NOMO-1 (cell line): ENCODE results near the gene NAP1L4.
A peak's percentile ranks its signal among the peaks of the same experiment; 100 is the strongest.

ENCODE experiments used
- DNase-seq, 2 experiments: peaks; one replicate each; lab custom pipeline; 2025; ENCODE audit not compliant: unreplicated experiment in 2 of 2; lab: John Stamatoyannopoulos, UW

NAP1L4 gene

DNA sequence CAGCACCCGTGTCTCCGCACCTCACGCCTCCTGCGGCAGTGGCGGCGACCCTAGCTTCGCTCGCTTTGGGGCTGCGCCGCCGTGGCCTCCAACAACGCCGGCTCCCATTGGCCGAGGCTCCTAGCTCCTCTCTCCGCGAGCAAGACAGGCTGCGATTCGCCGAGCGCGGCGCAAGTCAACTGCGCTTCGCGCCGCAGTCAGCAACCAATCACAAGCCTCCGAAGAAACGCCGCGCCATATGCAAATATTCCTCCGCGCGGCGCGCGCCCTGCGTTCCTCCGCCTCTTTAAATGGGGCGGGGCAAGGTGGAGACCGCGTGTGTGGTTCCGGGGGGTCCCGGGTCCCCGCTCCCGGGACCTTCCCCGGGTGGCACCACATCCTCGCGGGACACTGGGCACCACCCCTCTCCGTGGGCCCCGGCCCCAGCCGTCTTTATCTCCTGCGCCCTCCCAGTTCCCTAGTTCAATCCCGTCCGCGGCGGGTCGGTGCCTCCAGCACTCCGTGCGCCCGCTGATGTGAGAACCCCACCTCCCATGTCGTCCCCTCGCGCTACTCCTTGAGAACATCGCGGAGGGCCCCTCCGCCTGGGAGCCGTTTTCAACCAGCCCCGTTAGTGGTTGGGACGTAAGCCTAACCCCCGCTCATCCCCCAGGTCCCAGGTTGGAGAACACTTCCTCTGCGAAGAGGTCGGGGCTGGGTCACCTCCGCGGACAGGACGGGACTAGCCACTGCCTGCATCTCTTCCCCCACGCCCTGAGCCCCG, at the start of gene NAP1L4:
NAP1L4 (minus strand) TSS at position 96 of the 763 bp plus-strand sequence. CDS start 13,109 bp downstream, outside the sequence.
- DNase-seq = peak; percentile 97 to 98

DNA sequence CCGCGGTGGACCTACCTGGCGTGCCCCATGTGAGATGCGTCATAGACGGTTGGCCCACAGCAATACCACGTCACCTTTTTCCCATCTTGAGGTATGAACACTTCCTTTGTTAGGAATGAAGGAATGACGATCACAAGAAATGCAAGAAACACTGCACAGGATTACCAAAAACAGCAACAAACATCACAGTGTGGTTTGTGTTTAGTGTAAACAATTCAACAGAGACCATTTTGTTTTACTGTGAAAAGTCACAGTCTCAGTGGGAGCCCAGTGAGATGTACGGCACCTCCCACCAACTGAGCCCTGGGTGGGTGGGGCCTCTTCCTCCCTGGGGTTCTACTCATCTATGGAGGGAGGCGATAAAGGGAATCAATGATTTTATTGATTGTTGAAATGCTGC, 48.8 kb upstream of the NAP1L4 start:
- no peak for DNase-seq

- DNase-seq = no peak
These were observed 45.8 kb upstream of the NAP1L4 start for GRCh38 chr11:3037945-3038271.

DNA sequence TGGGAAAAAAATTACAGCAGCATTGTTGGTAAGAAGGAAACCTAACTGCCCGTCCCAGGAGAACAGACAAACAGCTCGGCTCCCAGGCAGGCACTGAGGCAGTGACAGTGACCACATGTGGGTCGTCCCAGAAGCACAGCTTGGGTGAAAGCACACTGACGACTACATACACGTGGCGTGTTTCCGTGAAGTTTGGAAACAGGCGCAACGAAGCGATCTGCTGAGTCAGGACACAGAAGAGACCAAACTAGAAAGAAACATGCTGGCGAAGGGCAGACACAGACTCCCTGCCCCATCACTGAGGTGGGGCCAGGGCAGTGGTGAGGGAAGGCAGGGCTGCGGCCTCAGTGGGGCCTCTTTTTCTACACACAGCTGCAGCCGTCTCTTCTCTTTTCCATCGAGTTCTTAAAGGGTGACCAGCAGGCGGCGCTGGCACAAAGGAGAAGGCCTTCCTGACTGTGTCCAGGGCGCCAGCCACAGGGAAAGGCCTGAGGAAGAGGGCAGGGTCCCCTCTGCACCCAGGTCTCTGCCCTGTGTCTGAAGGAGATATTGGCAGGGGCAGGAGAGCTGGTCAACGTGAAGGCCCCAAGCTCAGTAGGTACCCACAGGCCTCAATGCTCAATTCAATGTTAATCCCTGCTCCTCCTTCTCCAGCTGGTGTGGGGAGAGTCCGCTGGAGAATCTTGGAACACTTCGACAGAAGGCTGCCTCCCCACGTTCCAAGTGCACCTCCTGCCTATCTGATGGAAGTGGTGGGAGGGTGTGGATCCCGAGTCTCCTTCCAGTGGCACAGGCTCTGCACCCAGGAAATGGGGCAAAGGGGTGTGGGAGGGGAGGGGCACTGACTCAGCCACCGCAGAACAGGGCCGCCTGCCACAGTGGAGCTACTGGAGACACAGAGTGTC, 45.2 kb upstream of the NAP1L4 start:
- peak; percentile 54 to 65 for DNase-seq

- DNase-seq = peak; percentile 52 to 83
These were observed 44.3 kb upstream of the NAP1L4 start for GRCh38 chr11:3036419-3036818.

- DNase-seq = no peak
These were observed 43.2 kb upstream of the NAP1L4 start for GRCh38 chr11:3035333-3035732.

- peak; percentile 17 to 74 for DNase-seq
These were observed 38.4 kb upstream of the NAP1L4 start for GRCh38 chr11:3030289-3031070.

DNA sequence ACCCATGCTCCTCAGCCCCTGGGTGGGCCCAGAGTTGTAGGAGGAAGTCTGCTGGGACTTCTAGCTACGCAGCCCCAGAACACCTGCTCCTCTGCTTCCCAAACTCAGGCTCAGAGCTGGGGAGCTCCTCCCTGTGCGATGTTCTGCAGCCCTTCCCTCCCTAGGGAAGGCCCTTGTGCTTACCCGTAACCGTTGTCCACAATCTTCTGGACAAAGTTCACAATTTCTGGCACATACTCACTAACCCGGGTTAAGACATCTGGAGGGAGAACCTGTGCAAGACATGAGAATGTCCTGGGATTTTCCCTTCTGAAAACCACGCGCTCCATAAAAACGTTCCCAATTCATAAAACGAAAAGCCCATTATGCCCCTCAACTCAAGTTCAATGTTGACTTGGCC, 36.7 kb upstream of the NAP1L4 start:
- DNase-seq = no peak

DNA sequence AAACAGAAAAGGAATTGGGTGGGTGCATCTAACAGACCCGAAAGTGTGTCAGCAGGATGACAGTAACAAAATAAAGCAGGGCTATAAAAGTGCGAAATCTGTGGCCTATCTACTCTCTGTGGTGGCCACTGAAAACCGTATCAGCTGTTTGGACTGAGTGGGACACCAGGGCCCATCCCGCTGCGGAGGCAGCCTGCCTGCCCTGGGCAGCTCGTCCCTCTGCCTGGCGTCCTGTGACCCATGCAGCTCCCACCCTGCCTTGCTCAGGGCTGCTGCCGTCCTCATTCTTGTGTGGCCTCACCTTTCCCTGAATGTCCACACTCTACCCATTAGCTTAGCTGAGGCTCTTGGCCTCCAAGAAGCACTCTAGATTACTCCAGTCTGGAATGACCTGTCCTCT, 34.7 kb upstream of the NAP1L4 start:
- DNase-seq = no peak

DNA sequence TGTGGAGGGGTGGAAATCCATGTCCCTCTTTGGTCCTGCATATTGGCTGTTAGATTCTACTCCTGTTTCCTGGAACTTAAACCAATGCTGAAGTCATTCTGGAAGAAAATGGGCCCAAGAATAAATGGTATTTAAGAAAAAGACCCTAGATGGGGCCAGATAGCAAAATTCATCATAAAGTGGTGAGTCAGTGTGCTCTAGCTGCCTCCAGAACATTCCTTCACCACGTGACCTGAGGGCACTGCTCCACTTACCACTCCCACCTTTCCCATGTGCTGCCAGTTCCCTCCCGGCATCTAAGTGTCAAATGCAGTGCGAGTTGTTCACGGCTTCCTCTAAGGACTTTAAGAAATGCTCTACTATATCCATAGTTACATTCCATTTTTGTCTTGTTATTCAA, 30.9 kb upstream of the NAP1L4 start:
- DNase-seq = no peak

DNA sequence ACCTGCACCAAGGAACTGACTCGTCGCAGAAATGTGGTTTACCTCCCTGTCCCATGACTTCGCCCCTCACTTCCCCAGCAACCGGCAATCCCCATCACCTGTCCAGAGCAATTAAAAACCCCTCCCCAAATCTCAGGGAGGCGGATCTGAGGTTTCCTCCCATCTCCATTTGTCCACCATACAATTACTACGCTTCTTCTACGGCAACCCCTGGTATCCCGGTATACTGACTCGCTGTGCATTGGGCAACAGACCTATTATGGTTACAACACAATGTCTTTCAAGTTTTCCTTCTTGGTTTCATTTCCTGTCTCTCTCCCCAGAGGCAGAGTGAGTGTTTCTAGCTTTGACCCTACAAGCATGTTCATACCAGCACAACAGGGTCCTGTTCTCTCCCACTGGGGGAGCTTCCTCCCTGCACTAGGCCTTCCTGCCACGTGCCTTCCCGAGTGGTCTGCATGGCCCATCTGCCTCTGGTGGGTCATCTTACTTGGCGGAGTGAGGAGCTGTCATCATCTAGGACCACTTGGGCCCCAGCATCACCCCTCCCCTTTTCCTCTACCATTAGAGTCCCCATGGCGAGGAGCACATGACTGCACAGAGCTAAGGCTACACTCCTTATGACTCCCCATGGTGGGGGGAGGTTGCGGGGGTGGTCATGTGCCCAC, 30.3 kb upstream of the NAP1L4 start:
- peak; percentile 71 to 98 for DNase-seq

DNA sequence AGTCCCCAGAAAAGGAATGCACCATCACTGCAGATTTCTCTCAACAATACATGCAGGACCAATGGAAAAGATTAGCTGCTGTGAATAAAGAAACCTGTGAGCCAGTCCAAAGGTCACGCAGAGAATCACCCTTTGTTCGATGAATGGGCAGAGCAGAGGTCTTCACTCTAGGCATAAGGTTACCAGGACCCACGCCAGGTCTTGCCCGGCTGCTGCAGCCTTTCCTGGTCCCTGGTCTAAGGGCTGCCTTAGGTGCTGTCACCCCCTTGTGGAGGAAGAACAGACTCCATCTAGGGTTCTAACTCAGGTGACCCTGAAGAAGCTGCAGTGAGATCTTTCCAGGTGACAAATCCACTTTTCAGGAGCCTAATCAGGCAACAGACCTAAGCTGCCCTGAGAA, 29.0 kb upstream of the NAP1L4 start:
- peak in 1 of 2 experiments; percentile 27 for DNase-seq

GRCh38 chr11:3020011-3020410, 27.9 kb upstream of the NAP1L4 start:
- no peak for DNase-seq

DNA sequence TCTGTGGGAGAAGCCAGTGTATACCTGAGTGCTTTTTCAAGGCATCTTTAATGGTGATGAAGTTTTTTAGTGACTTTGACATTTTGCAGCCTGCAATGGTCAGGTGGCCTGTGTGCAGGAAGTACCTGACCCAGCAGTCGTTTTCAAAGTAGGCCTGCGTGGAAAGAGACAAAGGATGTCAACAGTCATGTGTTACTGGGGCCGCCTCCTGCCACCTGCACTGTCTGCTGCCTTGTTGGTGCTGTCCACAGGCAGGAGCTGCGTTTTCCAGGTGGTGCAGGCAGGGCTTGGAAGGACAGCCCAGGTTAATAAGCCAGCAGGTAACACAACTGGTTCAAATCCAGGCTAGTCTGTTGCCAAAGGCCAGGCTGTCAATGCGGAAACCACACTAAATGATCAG, 26.5 kb upstream of the NAP1L4 start:
- no peak for DNase-seq

- DNase-seq = no peak
These were observed 24.7 kb upstream of the NAP1L4 start for GRCh38 chr11:3016861-3017260.

GRCh38 chr11:3015796-3016195, 23.7 kb upstream of the NAP1L4 start:
- peak in 1 of 2 experiments; percentile 21 for DNase-seq

- DNase-seq = no peak
These were observed 22.8 kb upstream of the NAP1L4 start for GRCh38 chr11:3014943-3015342.

GRCh38 chr11:3014057-3014938, 22.2 kb upstream of the NAP1L4 start:
- no peak for DNase-seq
